GM21515 (cell line): Measurements from ENCODE around the gene PDGFD.

Experiments used
- ATAC-seq: cut with Tn5 transposase; IDR thresholded peaks from one replicate; pipeline ENCODE4 v1.9.1; 2021; ENCODE audit not compliant: unreplicated experiment

The PDGFD gene

GRCh38 chr11:104005234-104005855 lies 158.6 kb downstream of the PDGFD start:
- ATAC-seq, result no peak

GRCh38 chr11:104003491-104003890 lies 160.5 kb downstream of the PDGFD start:
- no peak for ATAC-seq

DNA sequence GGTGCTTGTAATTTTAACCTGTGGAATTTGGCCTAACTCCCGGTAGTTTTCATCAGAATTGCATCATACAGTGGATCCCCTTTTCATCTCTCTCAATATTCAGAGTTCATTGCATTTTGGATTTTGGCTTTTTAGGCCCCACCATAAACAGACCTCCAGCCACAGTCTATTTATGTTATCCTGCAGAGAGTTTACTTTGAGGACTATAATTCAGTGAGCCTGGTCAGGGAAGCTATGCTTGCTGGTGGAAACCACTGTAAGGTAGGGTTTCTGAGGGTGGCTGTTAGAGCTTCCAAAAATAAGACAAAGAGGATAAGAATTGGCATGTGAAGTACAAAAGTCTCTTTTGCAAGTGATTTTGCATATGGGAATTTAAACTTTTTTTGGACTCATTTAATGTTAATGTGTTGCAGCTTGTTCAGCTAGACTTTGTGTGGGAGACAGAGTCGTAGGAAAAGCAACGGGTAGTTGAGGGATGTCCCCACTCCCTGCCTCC lies 162.3 kb downstream of the PDGFD start:
- no peak for ATAC-seq

GRCh38 chr11:104000798-104001197 lies 163.1 kb downstream of the PDGFD start:
- ATAC-seq, result no peak

DNA sequence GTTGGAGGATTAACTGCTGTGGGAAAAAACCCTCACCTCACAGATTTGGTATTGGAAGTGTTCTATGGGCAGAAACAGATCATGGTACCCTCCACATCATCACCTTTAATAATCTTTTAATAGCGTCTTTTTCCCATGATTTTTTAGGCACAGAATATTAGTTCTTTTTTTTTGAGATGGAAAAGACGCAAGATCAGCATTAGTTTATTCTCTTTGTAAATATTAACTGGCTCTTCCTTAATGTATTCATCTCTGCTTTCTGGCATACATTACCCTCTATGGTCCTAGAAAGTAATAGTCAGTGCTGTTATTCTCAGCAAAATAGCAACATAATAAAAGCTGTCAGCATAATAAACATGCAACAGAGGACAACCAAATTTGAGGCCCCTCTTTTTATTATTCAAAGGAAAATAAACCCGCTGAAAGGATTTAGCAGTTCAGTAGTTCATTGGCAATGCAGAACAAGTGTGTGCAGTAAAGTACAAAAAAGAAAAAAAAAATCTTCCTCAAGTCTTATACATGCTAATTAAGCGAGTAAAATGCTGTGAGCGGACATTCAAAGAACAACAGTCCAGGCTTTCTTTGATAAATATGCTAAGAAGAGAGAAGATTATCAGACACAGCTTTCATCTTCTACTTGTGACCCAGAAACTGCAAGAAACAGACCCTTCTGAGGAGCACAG lies 165.0 kb downstream of the PDGFD start:
- ATAC-seq, result no peak

GRCh38 chr11:103997082-103997481 lies 166.9 kb downstream of the PDGFD start:
- peak; percentile 63 for ATAC-seq

- no peak for ATAC-seq
Measured at GRCh38 chr11:103995896-103996295, 168.1 kb downstream of the PDGFD start.

DNA sequence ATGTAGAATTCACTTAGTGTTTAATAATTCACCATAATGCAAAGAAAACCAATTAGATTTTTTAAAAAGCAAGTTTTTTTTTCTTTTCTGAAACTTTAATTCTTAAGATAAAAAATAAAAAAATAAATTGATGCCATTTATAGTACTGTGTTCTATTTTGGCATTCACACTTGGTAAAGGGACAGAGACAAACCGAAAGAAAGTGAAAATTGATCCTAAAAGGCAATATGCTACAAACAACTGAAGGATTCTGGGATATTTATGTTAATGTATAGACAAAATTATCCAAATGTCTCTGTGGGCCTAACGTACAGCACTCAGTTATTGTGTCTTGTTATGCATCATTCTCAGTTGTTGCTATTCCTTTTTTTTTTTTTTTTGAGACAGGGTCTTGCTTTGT lies 169.4 kb downstream of the PDGFD start:
- ATAC-seq, result no peak

DNA sequence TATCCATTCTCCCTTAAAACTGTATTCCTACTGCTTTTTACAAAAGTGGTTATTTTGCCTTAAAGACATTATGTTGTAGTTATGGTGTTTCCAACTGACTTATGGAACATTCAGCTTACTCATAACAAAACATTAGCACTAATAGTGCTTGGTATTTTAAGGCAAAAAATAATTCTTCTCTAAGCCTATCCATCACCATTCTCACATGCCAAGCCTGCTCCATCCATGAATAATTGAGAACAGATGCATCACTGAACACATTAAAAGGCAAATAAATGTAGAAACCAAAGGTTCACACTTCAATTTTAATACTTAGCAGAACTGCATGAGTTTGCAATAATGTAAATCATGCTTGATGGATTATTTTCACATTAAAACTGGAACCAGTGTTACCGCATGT lies 169.9 kb downstream of the PDGFD start:
- ATAC-seq, result no peak

GRCh38 chr11:103993507-103993906 lies 170.4 kb downstream of the PDGFD start:
- ATAC-seq, result no peak

GRCh38 chr11:103988595-103988969 lies 175.4 kb downstream of the PDGFD start:
- no peak for ATAC-seq

DNA sequence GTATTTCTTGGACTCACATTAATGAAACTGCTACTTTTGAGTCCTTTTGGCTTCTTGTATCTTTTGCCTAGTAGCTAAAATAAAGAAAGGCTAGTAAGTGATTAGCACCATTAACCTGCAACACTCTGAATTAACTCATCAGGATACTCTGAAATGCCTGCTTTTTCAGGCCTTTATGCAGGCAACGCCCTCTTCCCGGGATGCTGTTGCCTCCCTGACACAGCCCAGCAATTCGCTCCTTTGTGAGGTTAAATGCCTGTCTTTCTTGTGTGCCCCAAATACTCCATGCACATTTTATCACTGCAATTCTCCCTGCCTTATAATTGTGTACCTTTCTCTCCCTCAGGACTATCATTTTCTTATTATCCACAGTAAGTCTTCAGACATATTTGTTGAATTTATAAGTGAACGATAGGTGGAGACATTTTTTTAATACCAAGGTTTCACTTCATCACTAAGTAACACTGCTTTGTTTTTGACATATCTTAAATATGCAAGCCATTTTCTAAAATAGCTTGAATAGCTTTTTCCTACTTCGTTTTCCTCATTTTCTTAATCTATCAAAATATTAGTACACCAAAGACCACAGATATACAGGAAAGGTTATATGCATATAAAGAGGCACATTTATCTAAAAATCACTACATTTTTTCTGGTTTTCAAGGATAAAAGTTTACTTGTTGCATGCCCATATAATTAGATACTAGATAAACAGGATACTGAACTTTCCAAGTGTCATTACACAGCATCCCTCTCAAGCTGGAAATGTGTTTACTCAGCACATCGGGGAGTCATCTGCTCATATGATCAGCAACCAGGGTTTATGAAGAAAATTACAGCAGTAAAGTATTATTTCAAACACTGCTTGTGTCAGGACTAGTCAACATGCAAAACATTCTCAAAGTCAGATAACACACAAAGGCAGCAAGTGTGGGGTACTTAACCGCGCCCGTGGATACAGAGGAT lies 176.0 kb downstream of the PDGFD start:
- no peak for ATAC-seq

DNA sequence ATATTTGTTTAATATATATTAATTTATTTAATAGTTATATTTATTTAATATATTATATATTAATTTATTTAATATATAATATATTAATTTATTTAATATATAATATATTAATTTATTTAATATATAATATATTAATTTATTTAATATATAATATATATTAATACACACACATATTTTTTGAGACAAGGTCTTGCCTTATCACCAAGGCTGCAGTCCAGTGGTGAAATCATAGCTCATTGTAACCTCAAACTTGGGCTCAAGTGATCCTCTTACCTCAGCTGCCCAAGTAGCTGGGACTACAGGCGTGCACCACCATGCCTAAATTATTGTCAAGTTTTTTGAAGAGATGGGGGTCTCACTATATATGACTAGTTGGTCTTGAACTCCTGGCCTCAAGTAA lies 178.9 kb downstream of the PDGFD start:
- no peak for ATAC-seq

GRCh38 chr11:103980108-103980507 lies 183.8 kb downstream of the PDGFD start:
- ATAC-seq, result no peak

GRCh38 chr11:103978616-103979595 lies 185.0 kb downstream of the PDGFD start:
- ATAC-seq, result no peak

GRCh38 chr11:103972013-103972412 lies 191.9 kb downstream of the PDGFD start:
- ATAC-seq, result no peak

GRCh38 chr11:103970701-103971249 lies 193.2 kb downstream of the PDGFD start:
- no peak for ATAC-seq

GRCh38 chr11:103968685-103969084 lies 195.3 kb downstream of the PDGFD start:
- no peak for ATAC-seq

GRCh38 chr11:103967985-103968384 lies 196.0 kb downstream of the PDGFD start:
- no peak for ATAC-seq

DNA sequence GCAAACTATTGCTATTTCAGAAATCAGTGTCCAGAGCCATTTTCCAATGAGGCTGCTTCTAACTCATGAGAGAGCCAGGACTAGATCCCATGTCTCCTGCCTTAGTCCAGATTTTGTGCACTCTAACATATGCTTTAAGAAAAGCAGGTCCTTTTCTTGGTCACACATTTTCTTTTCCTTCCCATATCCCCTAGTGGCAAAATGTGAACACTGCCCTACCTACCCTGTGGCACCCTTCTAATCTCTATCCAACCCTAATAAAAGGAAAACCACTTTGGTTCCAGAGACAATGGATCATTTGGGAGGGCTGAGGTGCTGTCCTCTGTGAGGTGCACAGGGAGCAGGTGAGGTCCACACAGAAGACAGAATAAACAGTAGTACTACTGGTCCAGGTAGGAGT lies 199.6 kb downstream of the PDGFD start:
- no peak for ATAC-seq
